Large intestine (tissue), 3 donors: ENCODE results near the gene RERE. TPM values are rescaled to one million over a fixed set of nuclear protein-coding genes. Genes with fewer than 3 reads are reported as not detected.

Experiments
- DNase-seq, 2 donors: peaks; one replicate each; pipeline versions ENCODE4 v3.0.0 to v3.0.0-alpha.2; 2013
- H3K27ac ChIP-seq: one replicate; pipeline ENCODE4 v1.5.1; 2013; ENCODE audit warnings: low read length
- H3K27me3 ChIP-seq: 2 replicates; pipeline ENCODE4 v1.6.1; 2013; ENCODE audit warnings: low read length; ENCODE audit not compliant: control insufficient read depth, insufficient read depth
- H3K36me3 ChIP-seq: 2 replicates; pipeline ENCODE4 v1.6.1; 2013; ENCODE audit warnings: low read length; ENCODE audit not compliant: control insufficient read depth, insufficient read depth
- H3K4me1 ChIP-seq: one replicate; pipeline ENCODE4 v1.6.1; 2013; ENCODE audit warnings: low read length; ENCODE audit not compliant: control insufficient read depth, insufficient read depth
- H3K4me3 ChIP-seq: one replicate; pipeline ENCODE4 v1.5.1; 2013; ENCODE audit warnings: low read length
- H3K9me3 ChIP-seq: one replicate; pipeline ENCODE4 v1.6.1; 2013; ENCODE audit warnings: mild to moderate bottlenecking, low read depth, low read length, moderate library complexity; ENCODE audit not compliant: control insufficient read depth
- WGBS: methylation state at CpG from one replicate; pipeline ENCODE4 v1.1.5; 2013; ENCODE audit warnings: low lambda C conversion rate; ENCODE audit not compliant: insufficient coverage; 5-methylcytosine and 5-hydroxymethylcytosine counted together
- polyA plus RNA-seq: library from polyadenylated mRNA; unstranded; fragments of 120-200 nt; gene quantifications from one replicate; pipeline ENCODE4 v1.2.1, GENCODE V29; 2013

RERE gene
- polyA plus RNA-seq, 1 donor: 62.3 TPM

DNA sequence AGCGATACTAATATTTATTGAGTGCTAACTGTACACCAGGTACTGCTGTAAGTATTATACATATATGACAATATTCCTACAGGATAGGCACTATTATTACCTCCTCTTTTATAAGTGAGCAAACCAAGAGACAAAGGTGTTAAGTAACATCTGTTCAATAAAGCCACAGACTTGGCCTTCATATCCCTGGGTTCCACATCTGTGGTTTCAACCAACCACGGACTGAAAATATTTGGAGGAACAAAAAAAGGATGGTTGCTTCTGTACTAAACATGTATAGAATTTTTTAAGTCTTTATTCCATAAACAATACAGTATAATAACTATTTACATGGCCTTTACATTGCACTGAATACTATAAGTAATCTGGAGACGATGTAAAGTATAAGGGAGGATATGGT, 95.1 kb downstream of the RERE start:
- H3K27me3 ChIP-seq: no peaks in the 10 kb centered on the region
- WGBS: 100% methylated on average over 2 of the region's 3 CpGs
- H3K4me1 ChIP-seq: peaks cover 2% of the 10 kb centered on the region

DNA sequence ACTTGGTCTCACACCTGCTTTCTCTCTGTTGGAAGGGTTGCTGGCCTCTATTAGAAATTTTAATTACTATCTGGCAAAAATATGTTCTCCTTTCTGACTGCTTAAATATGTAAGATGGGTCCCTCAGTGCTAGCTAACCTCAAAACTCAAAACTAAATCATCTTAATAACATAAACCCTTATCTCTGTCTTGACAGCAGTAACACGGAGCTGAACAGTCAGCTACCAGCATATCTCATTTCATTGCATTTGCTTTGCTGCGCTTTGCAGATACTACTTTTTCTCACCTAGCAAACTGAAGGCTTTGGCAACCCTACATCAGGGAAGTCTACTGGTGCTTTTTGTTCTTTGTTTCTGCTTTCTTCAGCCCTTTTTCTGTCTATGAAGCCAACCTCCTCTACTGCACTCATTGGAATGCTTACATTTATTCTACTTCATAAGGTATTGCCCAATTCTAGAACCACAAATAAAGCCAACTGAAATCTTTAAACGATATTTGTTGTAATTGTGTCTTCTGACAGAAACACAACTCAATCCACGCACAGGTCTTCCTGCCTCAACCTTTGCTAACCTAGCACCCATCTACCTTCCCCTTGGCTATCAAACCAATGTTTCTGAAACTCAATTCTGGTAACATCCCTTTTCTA, 95.6 kb downstream of the RERE start:
- Histone ChIP-seq H3K27me3 (no peaks in the 10 kb centered on the region), H3K4me3 (no peak overlapping the region), H3K4me1 (peaks cover 2% of the 10 kb centered on the region), H3K36me3 (no peaks in the 10 kb centered on the region), H3K9me3 (no peaks in the 10 kb centered on the region), H3K27ac (no peak overlapping the region)
- 100% methylated on average over 2 of the region's 4 CpGs for WGBS
- no peak for DNase-seq

More for the DNA sequence above, 95.1 kb downstream of the RERE start:
- H3K9me3 ChIP-seq: no peaks in the 10 kb centered on the region
- no peak overlapping the region for H3K4me3 ChIP-seq
- H3K27ac ChIP-seq: no peak overlapping the region
- no peaks in the 10 kb centered on the region for H3K36me3 ChIP-seq
- no peak for DNase-seq

DNA sequence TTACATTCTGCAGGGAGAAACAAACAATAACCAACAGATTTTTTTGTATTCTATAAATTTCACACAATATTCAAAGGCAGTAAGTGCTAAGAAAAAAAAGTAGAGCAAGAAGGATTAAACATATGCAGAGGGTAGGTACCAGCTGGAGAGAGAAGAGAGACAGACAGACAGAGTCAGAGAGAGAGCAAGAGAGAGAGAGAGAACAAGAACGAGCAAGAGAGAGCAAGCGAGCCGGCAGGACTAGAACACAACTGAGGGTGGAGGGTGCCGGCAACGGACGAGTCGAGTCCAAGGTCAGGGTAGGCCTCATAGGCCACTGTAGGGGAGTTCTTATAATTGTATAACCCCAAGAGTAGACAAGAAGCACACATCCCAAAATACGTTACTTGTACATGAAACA, 97.1 kb downstream of the RERE start:
- no peak for DNase-seq
- Histone ChIP-seq H3K27me3 (no peaks in the 10 kb centered on the region), H3K4me1 (peaks cover 2% of the 10 kb centered on the region), H3K9me3 (no peaks in the 10 kb centered on the region), H3K36me3 (no peaks in the 10 kb centered on the region), H3K4me3 (no peak overlapping the region), H3K27ac (no peak overlapping the region)
- WGBS: no CpG with 5 or more reads among the region's 8 CpGs

DNA sequence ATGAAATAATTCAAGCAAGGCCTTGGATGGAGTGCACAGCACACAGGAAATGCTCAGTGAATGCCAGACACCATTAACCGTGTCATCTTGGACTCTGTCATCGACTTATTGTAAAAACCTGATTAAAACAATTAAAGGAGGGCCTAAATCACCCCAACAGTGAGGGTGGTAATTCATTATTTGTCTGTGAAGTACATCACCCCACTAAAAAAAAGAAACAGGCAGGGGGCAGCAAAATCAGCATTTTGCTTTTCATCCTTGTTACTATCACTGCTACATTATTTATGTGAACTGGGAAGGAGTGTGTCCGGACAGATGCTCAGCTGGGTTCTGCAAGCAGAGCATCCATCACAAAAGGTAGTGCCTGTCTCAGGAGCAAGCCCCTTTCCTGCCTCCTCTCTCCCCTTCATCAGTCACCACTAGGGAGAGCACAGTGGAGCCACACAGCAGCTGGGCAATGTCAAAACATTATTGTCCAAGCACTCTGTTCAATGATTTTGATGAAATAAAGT, 98.5 kb downstream of the RERE start:
- Histone ChIP-seq H3K4me3 (no peak overlapping the region), H3K4me1 (peaks cover 2% of the 10 kb centered on the region), H3K9me3 (no peaks in the 10 kb centered on the region), H3K27ac (no peak overlapping the region), H3K36me3 (no peaks in the 10 kb centered on the region), H3K27me3 (no peaks in the 10 kb centered on the region)
- no peak for DNase-seq
- no CpG with 5 or more reads among the region's 3 CpGs for WGBS

DNA sequence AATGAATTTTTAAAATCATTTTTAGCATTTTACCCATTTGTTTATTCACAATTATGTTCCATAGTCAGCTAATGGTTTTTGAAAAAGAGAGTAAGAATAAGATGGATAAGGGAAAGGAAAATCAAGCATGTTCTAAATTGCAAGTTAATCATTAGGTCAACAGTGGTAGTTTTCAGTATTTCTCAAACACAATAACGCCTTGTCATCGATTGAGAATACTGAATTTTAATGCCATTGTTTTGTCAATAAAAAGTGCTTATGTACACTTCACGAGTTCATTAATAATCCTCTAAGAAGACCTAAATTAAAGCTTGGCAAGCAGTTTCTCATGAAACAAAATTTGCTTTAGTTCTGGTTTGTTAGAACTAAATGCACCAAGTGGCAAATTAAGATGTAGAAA, 100.3 kb downstream of the RERE start:
- Histone ChIP-seq H3K36me3 (no peaks in the 10 kb centered on the region), H3K4me3 (no peak overlapping the region), H3K9me3 (no peaks in the 10 kb centered on the region), H3K27ac (no peak overlapping the region), H3K27me3 (no peaks in the 10 kb centered on the region), H3K4me1 (peaks cover 11% of the 10 kb centered on the region)
- no peak for DNase-seq
- WGBS: 25% methylated on average over 1 of the region's 3 CpGs

DNA sequence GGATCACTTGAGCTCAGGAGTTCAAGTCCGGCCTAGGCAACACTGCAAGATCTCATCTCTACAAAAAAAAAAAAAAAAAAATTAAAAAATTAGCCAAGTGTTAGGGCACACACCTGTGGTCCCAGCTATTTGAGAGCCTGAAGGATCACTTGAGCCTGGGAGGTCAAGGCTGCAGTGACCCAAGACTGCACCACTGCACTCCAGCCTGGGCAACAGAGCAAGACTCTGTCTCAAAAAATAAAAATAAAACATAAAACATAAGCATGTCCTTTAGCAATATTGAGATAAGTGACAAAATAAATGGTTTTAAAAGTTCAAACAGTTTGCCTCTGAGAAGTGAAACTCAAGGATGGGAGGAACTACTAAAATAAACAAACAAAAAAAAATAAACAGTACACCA, 101.2 kb downstream of the RERE start:
- Histone ChIP-seq H3K36me3 (no peaks in the 10 kb centered on the region), H3K4me1 (peaks cover 19% of the 10 kb centered on the region), H3K4me3 (no peak overlapping the region), H3K27me3 (no peaks in the 10 kb centered on the region), H3K9me3 (no peaks in the 10 kb centered on the region), H3K27ac (no peak overlapping the region)
- no CpG with 5 or more reads among the region's 1 CpG for WGBS
- DNase-seq: no peak

DNA sequence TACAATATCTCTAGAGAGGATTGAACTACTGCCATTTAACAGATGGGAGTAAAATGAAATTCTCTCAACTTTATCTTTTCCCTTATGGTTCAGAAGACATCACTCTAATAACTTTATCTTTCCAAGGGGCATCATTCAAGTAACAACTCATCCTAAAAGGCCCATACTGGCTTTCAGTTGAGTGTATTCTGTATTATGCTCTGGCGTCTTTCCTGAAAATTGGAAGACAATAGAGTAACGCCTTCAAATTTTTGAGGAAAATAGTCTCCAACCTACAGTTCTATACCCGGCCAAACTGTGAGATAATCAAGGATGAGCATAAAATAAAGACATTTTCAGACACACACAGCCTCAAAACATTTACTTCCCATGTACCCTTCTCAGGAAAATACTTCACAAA, 103.3 kb downstream of the RERE start:
- Histone ChIP-seq H3K9me3 (no peaks in the 10 kb centered on the region), H3K4me3 (no peak overlapping the region), H3K4me1 (peaks cover 20% of the 10 kb centered on the region), H3K36me3 (no peaks in the 10 kb centered on the region), H3K27ac (no peak overlapping the region), H3K27me3 (no peaks in the 10 kb centered on the region)
- WGBS: no CpG with 5 or more reads among the region's 3 CpGs
- no peak for DNase-seq

DNA sequence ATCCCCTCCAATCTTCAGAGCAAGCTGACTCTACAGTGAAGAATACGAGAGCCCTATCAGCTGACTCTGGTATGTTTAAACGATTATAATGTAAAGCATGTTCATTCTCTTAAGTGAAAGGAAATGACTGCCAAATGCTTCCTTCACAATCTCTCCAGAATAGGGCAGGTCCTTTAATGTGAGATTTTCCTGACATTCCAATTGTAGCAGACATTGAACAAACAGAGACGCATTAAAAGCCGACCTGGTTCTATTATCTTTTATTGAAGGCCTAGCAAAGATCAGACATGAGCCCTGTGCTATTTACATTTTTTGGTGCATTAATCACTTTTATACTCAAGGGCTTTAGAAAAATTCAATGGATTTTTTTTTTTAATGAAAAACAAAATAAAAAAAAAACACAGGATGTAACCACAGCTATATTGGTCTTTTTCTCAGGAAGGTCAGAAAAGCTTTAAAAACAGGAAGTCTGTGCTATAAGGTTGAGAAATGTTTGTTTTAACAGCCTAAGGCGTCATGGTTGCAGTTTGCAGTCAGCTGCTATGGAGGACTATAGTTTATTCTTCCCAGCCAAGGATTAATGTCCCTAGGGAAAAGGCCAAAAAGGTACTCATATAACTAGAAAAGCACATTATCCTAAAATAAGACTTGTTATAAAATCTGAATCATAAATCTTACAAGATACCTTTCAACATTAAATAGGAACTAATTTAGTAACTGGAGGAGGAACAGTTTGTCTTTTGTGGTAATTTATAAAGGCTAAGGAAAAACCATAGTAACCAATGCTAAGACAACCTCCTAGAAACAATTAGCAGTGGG, 104.8 kb downstream of the RERE start:
- Histone ChIP-seq H3K27me3 (no peaks in the 10 kb centered on the region), H3K36me3 (no peaks in the 10 kb centered on the region), H3K4me1 (peaks cover 21% of the 10 kb centered on the region), H3K9me3 (no peaks in the 10 kb centered on the region), H3K4me3 (peak overlapping the region; percentile 0), H3K27ac (peak overlapping the region; percentile 89)
- no CpG with 5 or more reads among the region's 5 CpGs for WGBS
- DNase-seq: peak; percentile 49 to 78

DNA sequence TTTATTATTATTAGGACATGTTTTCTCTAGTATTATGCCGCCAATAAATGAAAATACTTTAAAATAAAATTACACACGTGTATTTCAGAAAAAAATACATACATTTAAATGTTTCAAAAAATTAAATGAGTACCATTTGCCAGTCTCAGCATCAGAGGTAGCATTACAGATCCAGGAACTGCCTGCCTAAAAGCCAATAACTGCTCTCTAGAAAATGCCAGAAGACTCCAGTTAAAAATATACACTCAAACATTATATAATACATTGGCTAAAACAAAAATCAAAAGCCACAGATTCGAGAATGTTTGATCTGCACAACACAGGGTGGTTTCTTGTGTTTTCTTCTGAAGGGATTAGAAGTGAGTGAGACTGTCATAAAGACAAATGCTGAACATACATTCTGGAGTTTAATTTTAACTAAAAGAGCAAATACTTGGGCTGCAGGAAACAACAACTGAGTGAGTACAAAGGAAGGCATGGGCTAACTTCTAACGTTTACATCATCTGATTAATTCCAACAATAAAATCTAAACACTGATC, 105.5 kb downstream of the RERE start:
- DNase-seq: no peak
- 53% methylated on average over 2 of the region's 4 CpGs for WGBS
- no peaks in the 10 kb centered on the region for H3K36me3 ChIP-seq
- peak overlapping the region; percentile 0 for H3K4me3 ChIP-seq
- H3K9me3 ChIP-seq: no peaks in the 10 kb centered on the region
- H3K4me1 ChIP-seq: peaks cover 28% of the 10 kb centered on the region
- H3K27me3 ChIP-seq: no peaks in the 10 kb centered on the region
- H3K27ac ChIP-seq: peak overlapping the region; percentile 89

DNA sequence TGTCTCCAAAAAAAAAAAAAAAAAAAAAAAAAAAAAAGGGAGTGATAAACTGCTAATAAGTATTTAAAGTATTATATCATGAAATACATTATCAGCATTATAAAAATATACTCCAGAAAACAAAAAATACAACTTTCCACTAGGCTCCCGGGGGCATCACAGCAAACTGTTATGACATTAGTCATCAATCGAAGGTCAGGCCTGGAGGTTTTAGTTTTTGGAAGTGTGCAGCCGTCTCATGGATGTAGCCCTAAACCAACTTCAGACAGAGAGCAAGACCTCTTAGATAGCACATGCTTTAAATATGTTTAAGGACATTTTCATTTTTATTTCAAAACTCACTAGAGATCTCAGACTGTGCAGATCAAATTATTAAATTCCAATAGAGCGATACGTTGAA, 106.3 kb downstream of the RERE start:
- 83% methylated on average over 2 of the region's 5 CpGs for WGBS
- Histone ChIP-seq H3K27ac (no peak overlapping the region), H3K9me3 (no peaks in the 10 kb centered on the region), H3K27me3 (no peaks in the 10 kb centered on the region), H3K36me3 (no peaks in the 10 kb centered on the region), H3K4me1 (peaks cover 30% of the 10 kb centered on the region), H3K4me3 (no peak overlapping the region)
- no peak for DNase-seq
